Natural killer cell (primary cell): Measurements from ENCODE around the gene DOCK8. TPM values are rescaled to one million over a fixed set of nuclear protein-coding genes. Genes with fewer than 3 reads are reported as not detected.
"Not testable (repeated sequence)": the region's sequence is repeated elsewhere in the genome, so short reads cannot be mapped to it uniquely, and the experiment has no call there.

Source experiments
- ATAC-seq, 3 donors: fragments of 150-1000 bp in 2 of 3; fragments of 200-7000 bp in 1 of 3; cut with Tn5 transposase; 1 replicate in 1 of 3; 2 replicates in 2 of 3; pipeline ENCODE4 v1.10.0; 2021; ENCODE audit warnings: mild to moderate bottlenecking in 2 of 3, moderate library complexity in 2 of 3
- DNase-seq, 2 donors: peaks; one replicate each; pipeline versions ENCODE4 v3.0.0 to v3.0.0-alpha.2; 2013 to 2021; ENCODE audit warnings: mixed read lengths in 1 of 2
- H3K27ac ChIP-seq: one replicate; pipeline ENCODE4 v1.5.1; 2013; ENCODE audit warnings: mild to moderate bottlenecking, low read length
- H3K27me3 ChIP-seq: one replicate; pipeline ENCODE4 v1.6.1; 2013; ENCODE audit warnings: low read length; ENCODE audit not compliant: control insufficient read depth, insufficient read depth
- H3K36me3 ChIP-seq: one replicate; pipeline ENCODE4 v1.6.1; 2013; ENCODE audit warnings: low read length; ENCODE audit not compliant: control insufficient read depth, insufficient read depth
- H3K4me1 ChIP-seq: one replicate; pipeline ENCODE4 v1.6.1; 2013; ENCODE audit warnings: low read length; ENCODE audit not compliant: control insufficient read depth, insufficient read depth
- H3K4me3 ChIP-seq: one replicate; pipeline ENCODE4 v1.5.1; 2013; ENCODE audit warnings: low read length
- H3K9me3 ChIP-seq: one replicate; pipeline ENCODE4 v1.6.1; 2013; ENCODE audit warnings: low read length; ENCODE audit not compliant: control insufficient read depth, insufficient read depth
- H3K27ac Mint-ChIP-seq, 2 donors: one replicate each; pipeline ENCODE4 v1.8.0; 2022; ENCODE audit warnings: mild to moderate bottlenecking in 2 of 2, mixed read lengths in 2 of 2, moderate library complexity in 1 of 2
- H3K27me3 Mint-ChIP-seq, 2 donors: one replicate each; pipeline ENCODE4 v1.8.0; 2022; ENCODE audit warnings: low read depth in 2 of 2, mixed read lengths in 2 of 2
- H3K36me3 Mint-ChIP-seq: one replicate; pipeline ENCODE4 v1.8.0; 2022; ENCODE audit warnings: mixed read lengths
- H3K4me1 Mint-ChIP-seq, 2 donors: one replicate each; pipeline ENCODE4 v1.8.0; 2022; ENCODE audit warnings: mixed read lengths in 2 of 2
- H3K4me3 Mint-ChIP-seq: one replicate; pipeline ENCODE4 v1.8.0; 2022; ENCODE audit warnings: mild to moderate bottlenecking, moderate library complexity, mixed read lengths
- H3K9me3 Mint-ChIP-seq, 2 donors: one replicate each; pipeline ENCODE4 v1.8.0; 2022; ENCODE audit warnings: mixed read lengths in 2 of 2
- CTCF ChIP-seq: fragments of 200-600 bp; IDR thresholded peaks from one replicate; pipeline ENCODE4 v1.8.0; 2022; ENCODE audit warnings: antibody characterized with exemption
- WGBS: methylation state at CpG from one replicate; pipeline ENCODE4 v1.1.7; 2013; ENCODE audit warnings: missing lambda C conversion rate; ENCODE audit not compliant: insufficient coverage; 5-methylcytosine and 5-hydroxymethylcytosine counted together
- intact Hi-C: fragments of 100-400 bp; cut with micrococcal nuclease; formaldehyde crosslinking; loops from one replicate; pipeline ENCODE4 v1.14.2; 2022
- total RNA-seq, 4 donors: library from RNA; stranded (reverse); fragments of 120-200 nt in 1 of 4; gene quantifications; one replicate each; pipeline versions ENCODE4 v1.2.3 to v1.2.4, GENCODE V29; 2013 to 2022

DOCK8 gene
- 100 to 1,000 TPM; 156 to 211 (median 207) TPM for total RNA-seq
- 176 TPM for total RNA-seq (2013)

GRCh38 chr9:214648-215493 lies at the start of gene DOCK8:
Gene DOCK8 (plus strand): TSS chr9:214865. CDS start chr9:214977, 112 bp downstream.
- H3K36me3 ChIP-seq = no peaks in the 10 kb centered on the region
- Mint-ChIP-seq H3K4me1 (peaks cover 15 to 24% of the 10 kb centered on the region in 2 donors), H3K36me3 (no peaks in the 10 kb centered on the region), H3K27me3 (no peaks in the 10 kb centered on the region), H3K27ac (peak within 1 kb of the TSS; percentile 67 to 74), H3K4me3 (peak within 1 kb of the TSS; percentile 89), H3K9me3 (no peaks in the 10 kb centered on the region)
- peak; percentile 84 to 90 (median 84) for ATAC-seq
- H3K9me3 ChIP-seq = no peaks in the 10 kb centered on the region
- WGBS = under 1% methylated on average over 103 of the region's 103 CpGs
- no peaks in the 10 kb centered on the region for H3K27me3 ChIP-seq
- DNase-seq = peak; percentile 54 to 74
- intact Hi-C loops = loop anchor here (2.0 kb wide), 1 partner anchor 58 kb away; no protein-coding TSS in a partner anchor
- peak within 1 kb of the TSS; percentile 77 for H3K27ac ChIP-seq
- peak within 1 kb of the TSS; percentile 81 for H3K4me3 ChIP-seq
- peaks cover 17% of the 10 kb centered on the region for H3K4me1 ChIP-seq
- TF ChIP-seq CTCF = peak; percentile 34

GRCh38 chr9:169757-170156 lies 44.9 kb upstream of the DOCK8 start:
- H3K4me3 ChIP-seq, DNase-seq, H3K4me3 Mint-ChIP-seq, H3K9me3 Mint-ChIP-seq, H3K9me3 ChIP-seq, H3K36me3 Mint-ChIP-seq, H3K27me3 ChIP-seq, H3K4me1 ChIP-seq, intact Hi-C loops, H3K4me1 Mint-ChIP-seq, H3K27ac Mint-ChIP-seq, ATAC-seq, H3K36me3 ChIP-seq, H3K27ac ChIP-seq, H3K27me3 Mint-ChIP-seq: not testable (repeated sequence)
- WGBS = no CpG with 5 or more reads among the region's 3 CpGs

GRCh38 chr9:178140-178825 lies 36.4 kb upstream of the DOCK8 start:
- H3K27me3 ChIP-seq, H3K9me3 ChIP-seq, ATAC-seq, H3K36me3 Mint-ChIP-seq, H3K4me3 ChIP-seq, H3K27me3 Mint-ChIP-seq, H3K4me1 Mint-ChIP-seq, H3K4me1 ChIP-seq, intact Hi-C loops, H3K9me3 Mint-ChIP-seq, H3K36me3 ChIP-seq: not testable (repeated sequence)
- H3K27ac ChIP-seq = peak overlapping the region; percentile 56
- peak overlapping the region; percentile 84 for H3K4me3 Mint-ChIP-seq
- peak overlapping the region; percentile 81 to 83 for H3K27ac Mint-ChIP-seq
- WGBS = no CpG with 5 or more reads among the region's 23 CpGs
- peak in 1 of 2 donors; percentile 40 for DNase-seq

GRCh38 chr9:178970-179383 lies 35.7 kb upstream of the DOCK8 start, which contains the start of gene ZNG1A:
Gene ZNG1A (minus strand): TSS chr9:179056. CDS start chr9:178969, 87 bp downstream.
- peak in 1 of 3 donors; percentile 47 for ATAC-seq
- H3K27me3 ChIP-seq, H3K4me1 ChIP-seq, H3K9me3 Mint-ChIP-seq, H3K36me3 ChIP-seq, H3K4me1 Mint-ChIP-seq, intact Hi-C loops, H3K9me3 ChIP-seq, H3K36me3 Mint-ChIP-seq, H3K27me3 Mint-ChIP-seq: not testable (repeated sequence)
- 0% methylated on average over 6 of the region's 32 CpGs for WGBS
- peak within 1 kb of the TSS; percentile 84 for H3K4me3 Mint-ChIP-seq
- peak; percentile 79 to 88 for DNase-seq
- peak within 1 kb of the TSS; percentile 81 to 83 for H3K27ac Mint-ChIP-seq
- Histone ChIP-seq H3K27ac (peak within 1 kb of the TSS; percentile 65), H3K4me3 (peak within 1 kb of the TSS; percentile 31)

- H3K4me1 ChIP-seq, H3K4me3 Mint-ChIP-seq, H3K9me3 ChIP-seq, H3K9me3 Mint-ChIP-seq, DNase-seq, H3K27me3 Mint-ChIP-seq, H3K36me3 ChIP-seq, H3K36me3 Mint-ChIP-seq, H3K4me1 Mint-ChIP-seq, H3K27ac ChIP-seq, H3K27me3 ChIP-seq, intact Hi-C loops, H3K4me3 ChIP-seq, ATAC-seq, H3K27ac Mint-ChIP-seq: not testable (repeated sequence)
- WGBS = 50% methylated on average over 1 of the region's 1 CpG
Observed at GRCh38 chr9:199601-200000, 15.1 kb upstream of the DOCK8 start.
